Chondrocyte (in vitro differentiated cells): ENCODE data around the gene HTR1E. TPM values are rescaled to one million over a fixed set of nuclear protein-coding genes. Genes with fewer than 3 reads are reported as not detected.
"Not testable (repeated sequence)": the region's sequence is repeated elsewhere in the genome, so short reads cannot be mapped to it uniquely, and the experiment has no call there.

Source experiments
- DNase-seq: peaks from one replicate; pipeline ENCODE4 v3.0.0; 2021; ENCODE audit warnings: mixed read lengths, low spot score
- H3K27ac Mint-ChIP-seq: one replicate; pipeline ENCODE4 v1.8.0; 2021; ENCODE audit warnings: mild to moderate bottlenecking, moderate library complexity, mixed read lengths; ENCODE audit not compliant: unreplicated experiment
- H3K27me3 Mint-ChIP-seq: 2 replicates; pipeline ENCODE4 v1.8.0; 2021; ENCODE audit warnings: low read depth, mixed read lengths
- H3K36me3 Mint-ChIP-seq: 2 replicates; pipeline ENCODE4 v1.8.0; 2021; ENCODE audit warnings: low read depth, mixed read lengths
- H3K4me1 Mint-ChIP-seq: 2 replicates; pipeline ENCODE4 v1.8.0; 2021; ENCODE audit warnings: low read depth, mild to moderate bottlenecking, mixed read lengths
- H3K4me3 Mint-ChIP-seq: one replicate; pipeline ENCODE4 v1.8.0; 2021; ENCODE audit warnings: mild to moderate bottlenecking, moderate library complexity, mixed read lengths; ENCODE audit not compliant: unreplicated experiment
- H3K9me3 Mint-ChIP-seq: 2 replicates; pipeline ENCODE4 v1.8.0; 2021; ENCODE audit warnings: low read depth, mixed read lengths
- CTCF ChIP-seq: fragments of 200-600 bp; sonication (generic); IDR thresholded peaks from 2 replicates; pipeline ENCODE4 v1.5.0; 2021; ENCODE audit warnings: antibody characterized with exemption, mild to moderate bottlenecking, moderate library complexity
- total RNA-seq: library from RNA; stranded (reverse); gene quantifications from 3 replicates; pipeline ENCODE4 v1.2.1, GENCODE V29; 2021

HTR1E gene
- total RNA-seq, 1 donor from 2014 or later, result not detected

GRCh38 chr6:86978251-86978650, 40.9 kb downstream of the HTR1E start:
- Mint-ChIP-seq H3K4me1 (no peaks in the 10 kb centered on the region), H3K9me3 (no peaks in the 10 kb centered on the region), H3K36me3 (no peaks in the 10 kb centered on the region), H3K27ac (no peak overlapping the region), H3K4me3 (no peak overlapping the region), H3K27me3 (peaks cover 20% of the 10 kb centered on the region)
- DNase-seq, result no peak
- TF ChIP-seq CTCF, result no peak

- TF ChIP-seq CTCF, result no peak
- H3K4me3 Mint-ChIP-seq, result no peak overlapping the region
- no peaks in the 10 kb centered on the region for H3K4me1 Mint-ChIP-seq
- peaks cover 25% of the 10 kb centered on the region for H3K9me3 Mint-ChIP-seq
- no peaks in the 10 kb centered on the region for H3K27me3 Mint-ChIP-seq
- no peaks in the 10 kb centered on the region for H3K36me3 Mint-ChIP-seq
- H3K27ac Mint-ChIP-seq, result no peak overlapping the region
- DNase-seq, result no peak
Measured at GRCh38 chr6:87001494-87001893, 64.2 kb downstream of the HTR1E start.

- not testable (repeated sequence) for DNase-seq, H3K4me1 Mint-ChIP-seq, H3K36me3 Mint-ChIP-seq, H3K4me3 Mint-ChIP-seq, H3K27me3 Mint-ChIP-seq, H3K27ac Mint-ChIP-seq
- H3K9me3 Mint-ChIP-seq, result peaks cover 25% of the 10 kb centered on the region
Measured at GRCh38 chr6:87002391-87002790, 65.1 kb downstream of the HTR1E start.

GRCh38 chr6:87006541-87006940, 69.2 kb downstream of the HTR1E start:
- not testable (repeated sequence) for H3K27ac Mint-ChIP-seq, H3K4me3 Mint-ChIP-seq, H3K27me3 Mint-ChIP-seq, DNase-seq, H3K36me3 Mint-ChIP-seq, H3K4me1 Mint-ChIP-seq
- H3K9me3 Mint-ChIP-seq, result peaks cover 18% of the 10 kb centered on the region

GRCh38 chr6:87009581-87009980, 72.3 kb downstream of the HTR1E start:
- peaks cover 10% of the 10 kb centered on the region for H3K9me3 Mint-ChIP-seq
- H3K27me3 Mint-ChIP-seq, H3K27ac Mint-ChIP-seq, H3K36me3 Mint-ChIP-seq, DNase-seq, H3K4me3 Mint-ChIP-seq, H3K4me1 Mint-ChIP-seq: not testable (repeated sequence)

- no peaks in the 10 kb centered on the region for H3K9me3 Mint-ChIP-seq
- no peaks in the 10 kb centered on the region for H3K36me3 Mint-ChIP-seq
- H3K4me1 Mint-ChIP-seq, result no peaks in the 10 kb centered on the region
- H3K4me3 Mint-ChIP-seq, result no peak overlapping the region
- no peak for DNase-seq
- TF ChIP-seq CTCF, result no peak
- H3K27me3 Mint-ChIP-seq, result peaks cover 2% of the 10 kb centered on the region
- H3K27ac Mint-ChIP-seq, result no peak overlapping the region
Measured at GRCh38 chr6:87012035-87012434, 74.7 kb downstream of the HTR1E start.

GRCh38 chr6:87012743-87013142, 75.4 kb downstream of the HTR1E start:
- Mint-ChIP-seq H3K4me1 (no peaks in the 10 kb centered on the region), H3K27ac (no peak overlapping the region), H3K36me3 (no peaks in the 10 kb centered on the region), H3K4me3 (no peak overlapping the region), H3K27me3 (peaks cover 2% of the 10 kb centered on the region), H3K9me3 (no peaks in the 10 kb centered on the region)
- TF ChIP-seq CTCF, result no peak
- DNase-seq, result no peak
